Gastroesophageal sphincter (tissue), 3 donors: ENCODE results near the gene UBE2Z.

Source experiments
- CTCF ChIP-seq, 4 experiments: fragments of 200-600 bp in 2 of 4; fragments of 450-650 bp in 2 of 4; sonication (generic) in 1 of 4; IDR thresholded peaks; one replicate each; pipeline ENCODE4 v1.5.1; 2017 to 2019; ENCODE audit warnings: antibody characterized with exemption in 4 of 4, mild to moderate bottlenecking in 2 of 4, moderate library complexity in 2 of 4
- POLR2A ChIP-seq, 2 donors: fragments of 450-650 bp; IDR thresholded peaks; one replicate each; pipeline ENCODE4 v1.6.1; 2017; ENCODE audit warnings: antibody characterized with exemption in 2 of 2, mild to moderate bottlenecking in 2 of 2, moderate library complexity in 1 of 2
- POLR2AphosphoS5 ChIP-seq: sonication (generic); formaldehyde crosslinking; IDR thresholded peaks from one replicate; pipeline ENCODE4 v1.6.1; 2017; ENCODE audit warnings: antibody characterized with exemption

GRCh38 chr17:48908853-48909394, 717 bp downstream of the UBE2Z start:
- TF ChIP-seq POLR2A (IDR thresholded peaks at IDR 0.05) (no peak), CTCF (IDR thresholded peaks at IDR 0.05) (no peak), POLR2AphosphoS5 (no peak)
